ENCODE results near the gene PCCA.

DNA sequence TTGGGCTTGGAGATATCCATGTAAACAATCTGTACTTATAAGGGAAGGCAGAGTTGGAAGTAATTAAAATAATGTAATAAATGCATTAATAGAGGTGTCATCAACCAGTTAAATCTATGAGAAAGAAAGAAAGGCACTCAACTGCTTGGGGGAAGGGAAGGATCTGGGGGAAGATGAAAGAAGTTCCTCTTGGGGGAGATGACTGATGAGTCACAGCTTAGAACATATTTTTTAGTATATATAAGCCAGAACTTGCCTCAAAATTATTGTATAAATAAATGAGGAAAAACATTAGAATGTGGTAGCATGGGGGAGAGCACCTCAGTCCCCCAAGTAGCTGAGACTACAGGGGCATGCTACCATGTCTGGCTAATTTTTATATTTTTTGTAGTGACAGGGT lies 293.9 kb downstream of the PCCA start:
- TF ChIP-seq FOXK2 (IDR thresholded peaks at IDR 0.05) (no peak), SP1 (IDR thresholded peaks at IDR 0.05) (no peak), ELF4 (IDR thresholded peaks at IDR 0.05) (no peak), TARDBP (IDR thresholded peaks at IDR 0.05) (no peak), FOXM1 (IDR thresholded peaks at IDR 0.05; ENCODE audit: borderline replicate concordance) (no peak), SUZ12 (IDR thresholded peaks at IDR 0.05) (no peak), HDGF (IDR thresholded peaks at IDR 0.05; ENCODE audit: borderline replicate concordance) (no peak), ZNF384 (IDR thresholded peaks at IDR 0.05) (no peak), NFRKB (IDR thresholded peaks at IDR 0.05) (no peak), BHLHE40 (IDR thresholded peaks at IDR 0.05; ENCODE audit: borderline replicate concordance) (no peak), FOXA1 (IDR thresholded peaks at IDR 0.05) (no peak), ARNT (IDR thresholded peaks at IDR 0.05) (no peak)
